Ovary (tissue), 9 donors: Measurements from ENCODE around the gene SMG9. TPM values are rescaled to one million over a fixed set of nuclear protein-coding genes. Genes with fewer than 3 reads are reported as not detected.

Experiments
- polyA plus RNA-seq, 2 donors: library from polyadenylated mRNA; stranded (reverse); fragments of 200-250 nt in 1 of 2; fragments of 350-450 nt in 1 of 2; fragmentation: Illumina TruSeq in 1 of 2; extraction: RNeasy Lipid Tissue Mini Kit (QIAGEN cat#74804) in 1 of 2; gene quantifications; one replicate each; pipeline ENCODE4 v1.2.3, GENCODE V29; 2013 to 2014
- total RNA-seq, 7 donors: library from RNA; depleted of rRNA in 2 of 7; stranded (reverse); fragments of >200 nt in 2 of 7; fragmentation: NEBNext Ultra II Directional in 3 of 7; extraction: Animal tissue kit (Norgen Biotek cat#: 25700) in 3 of 7; gene quantifications; one replicate each; pipeline versions ENCODE4 v1.1.0 to v1.2.4, GENCODE V29; 2016 to 2023
- donor health status: DM: no; HTN: no; CAD: no; lungs with moderate emphysema.
- donor health status: DM: no; HTN: no; CAD: no.
- donor health status: Bipolar disorder and iron deficiency.
- donor health status: DM: yes; HTN: yes; CAD: no.
- donor health status: DM: no; HTN: no; CAD: no.
- donor health status: DM: yes; HTN: yes; CAD: no.

SMG9 gene
- total and polyA plus RNA-seq, 9 donors = 13.9 to 34.8 (median 23.9) TPM

Other genes starting within 250 kb of the SMG9 start
- 10 to 100 TPM; 16.1 to 28.5 (median 22.5) TPM for gene ETHE1, start 227.8 kb downstream of the SMG9 start, total RNA-seq
- 10 to 100 TPM; 25.0 to 28.7 TPM for gene ETHE1, start 227.8 kb downstream of the SMG9 start, polyA plus RNA-seq
- 1 to 10 TPM; 1.3 to 5.9 (median 3.9) TPM for gene ZNF575, start 221.8 kb downstream of the SMG9 start, total RNA-seq
- gene ZNF575, start 221.8 kb downstream of the SMG9 start, polyA plus RNA-seq = 1 to 10 TPM; 1.2 to 1.7 TPM
- gene XRCC1, start 179.4 kb downstream of the SMG9 start, total RNA-seq = 10 to 100 TPM; 19.0 to 39.9 (median 28.4) TPM
- gene XRCC1, start 179.4 kb downstream of the SMG9 start, polyA plus RNA-seq = 10 to 100 TPM; 16.8 to 37.7 TPM
- 10 to 100 TPM; 10.6 to 22.3 (median 17.7) TPM for gene PINLYP, start 179.2 kb downstream of the SMG9 start, total RNA-seq
- gene PINLYP, start 179.2 kb downstream of the SMG9 start, polyA plus RNA-seq = 10 to 100 TPM; 25.5 to 29.9 TPM
- gene IRGQ, start 158.8 kb downstream of the SMG9 start, total RNA-seq = 10 to 100 TPM; 11.6 to 25.8 (median 19.8) TPM
- gene IRGQ, start 158.8 kb downstream of the SMG9 start, polyA plus RNA-seq = 10 to 100 TPM in 1 of 2 donors, 1 to 10 TPM in 1; 5.4 to 10.5 TPM
- 10 to 100 TPM; 11.5 to 22.4 (median 16.9) TPM for gene ZNF576, start 158.4 kb downstream of the SMG9 start, total RNA-seq
- 10 to 100 TPM in 1 of 2 donors, 1 to 10 TPM in 1; 8.6 to 16.6 TPM for gene ZNF576, start 158.4 kb downstream of the SMG9 start, polyA plus RNA-seq
- under 1 TPM; 0.10 to 0.73 (median 0.33) TPM for gene SRRM5, start 142.9 kb downstream of the SMG9 start, total RNA-seq
- under 1 TPM; 0.25 to 0.50 TPM for gene SRRM5, start 142.9 kb downstream of the SMG9 start, polyA plus RNA-seq
- gene ZNF428, start 135.3 kb downstream of the SMG9 start, total RNA-seq = 10 to 100 TPM; 30.0 to 69.0 (median 43.1) TPM
- 10 to 100 TPM; 11.6 to 59.0 TPM for gene ZNF428, start 135.3 kb downstream of the SMG9 start, polyA plus RNA-seq
- gene CADM4, start 115.1 kb downstream of the SMG9 start, total RNA-seq = 10 to 100 TPM in 6 of 7 donors, 1 to 10 TPM in 1; 8.2 to 24.3 (median 11.3) TPM
- gene CADM4, start 115.1 kb downstream of the SMG9 start, polyA plus RNA-seq = 10 to 100 TPM in 1 of 2 donors, 1 to 10 TPM in 1; 6.2 to 17.8 TPM
- 100 to 1,000 TPM in 1 of 7 donors, 10 to 100 TPM in 5, 1 to 10 TPM in 1; 9.4 to 112 (median 22.1) TPM for gene PLAUR, start 84.8 kb downstream of the SMG9 start, total RNA-seq
- 10 to 100 TPM in 1 of 2 donors, 1 to 10 TPM in 1; 9.5 to 13.4 TPM for gene PLAUR, start 84.8 kb downstream of the SMG9 start, polyA plus RNA-seq
- not detected for gene IRGC, start 38.9 kb downstream of the SMG9 start, total RNA-seq
- gene IRGC, start 38.9 kb downstream of the SMG9 start, polyA plus RNA-seq = not detected
- 1 to 10 TPM in 5 of 7 donors, under 1 TPM in 2; 0.61 to 9.1 (median 2.6) TPM for gene KCNN4, start 26.0 kb upstream of the SMG9 start, total RNA-seq
- gene KCNN4, start 26.0 kb upstream of the SMG9 start, polyA plus RNA-seq = under 1 TPM; 0.28 to 0.71 TPM
- gene LYPD5, start 47.5 kb upstream of the SMG9 start, total RNA-seq = 1 to 10 TPM in 2 of 7 donors, under 1 TPM in 5; 0.25 to 1.9 (median 0.79) TPM
- 1 to 10 TPM in 1 of 2 donors, under 1 TPM in 1; 0.27 to 1.9 TPM for gene LYPD5, start 47.5 kb upstream of the SMG9 start, polyA plus RNA-seq
- 10 to 100 TPM in 5 of 7 donors, 1 to 10 TPM in 2; 8.2 to 14.6 (median 11.9) TPM for gene ZNF283, start 72.4 kb upstream of the SMG9 start, total RNA-seq
- 1 to 10 TPM; 3.2 to 7.3 TPM for gene ZNF283, start 72.4 kb upstream of the SMG9 start, polyA plus RNA-seq
- 1 to 10 TPM; 2.1 to 6.4 (median 4.6) TPM for gene ZNF404, start 129.0 kb upstream of the SMG9 start, total RNA-seq
- 1 to 10 TPM; 3.2 TPM for gene ZNF404, start 129.0 kb upstream of the SMG9 start, polyA plus RNA-seq
- 10 to 100 TPM in 5 of 7 donors, 1 to 10 TPM in 2; 8.3 to 18.8 (median 15.1) TPM for gene ZNF45, start 180.3 kb upstream of the SMG9 start, total RNA-seq
- gene ZNF45, start 180.3 kb upstream of the SMG9 start, polyA plus RNA-seq = 10 to 100 TPM in 1 of 2 donors, 1 to 10 TPM in 1; 7.0 to 13.4 TPM
- 10 to 100 TPM in 1 of 7 donors, 1 to 10 TPM in 6; 2.2 to 11.5 (median 8.0) TPM for gene ZNF221, start 196.3 kb upstream of the SMG9 start, total RNA-seq
- gene ZNF221, start 196.3 kb upstream of the SMG9 start, polyA plus RNA-seq = 1 to 10 TPM; 2.3 to 3.3 TPM
- gene ZNF155, start 229.2 kb upstream of the SMG9 start, total RNA-seq = 10 to 100 TPM in 5 of 7 donors, 1 to 10 TPM in 2; 3.7 to 13.2 (median 10.7) TPM
- 1 to 10 TPM; 6.4 to 9.7 TPM for gene ZNF155, start 229.2 kb upstream of the SMG9 start, polyA plus RNA-seq
- 10 to 100 TPM in 1 of 7 donors, 1 to 10 TPM in 6; 2.6 to 11.2 (median 4.4) TPM for gene ZNF230, start 248.0 kb upstream of the SMG9 start, total RNA-seq
- gene ZNF230, start 248.0 kb upstream of the SMG9 start, polyA plus RNA-seq = 1 to 10 TPM; 3.5 to 4.1 TPM